GM12873 (cell line): ENCODE data around the gene LONP2.

ENCODE experiments used
- TF ChIP-seq, protein P1 (sequence below): IDR thresholded peaks from 2 replicates; pipeline ENCODE4 v1.5.1; 2012; ENCODE audit warnings: low read depth, mild to moderate bottlenecking, moderate library complexity, low read length, control low read depth; ENCODE audit not compliant: insufficient read depth; ENCODE audit errors: missing control alignments

The LONP2 gene

DNA sequence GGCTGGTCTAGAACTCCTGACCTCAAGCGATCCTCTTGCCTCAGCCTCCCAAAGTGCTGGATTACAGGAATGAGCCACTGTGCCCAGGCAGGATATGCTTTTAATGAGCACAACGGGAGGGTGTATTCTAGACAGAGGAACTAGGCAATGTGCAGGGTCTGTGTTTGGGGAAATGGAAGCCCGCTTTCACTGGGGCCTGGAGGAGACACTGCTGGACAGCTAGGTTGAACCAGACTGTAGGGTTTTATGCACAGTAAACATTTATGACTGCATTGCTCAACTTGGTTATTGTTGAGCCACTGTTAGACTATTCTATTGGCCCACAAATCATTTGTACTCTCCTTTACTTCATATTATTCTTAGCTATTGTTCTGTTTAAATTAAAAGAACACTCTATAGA is 151.3 kb downstream of the LONP2 start:
- TF ChIP-seq, protein P1, sequence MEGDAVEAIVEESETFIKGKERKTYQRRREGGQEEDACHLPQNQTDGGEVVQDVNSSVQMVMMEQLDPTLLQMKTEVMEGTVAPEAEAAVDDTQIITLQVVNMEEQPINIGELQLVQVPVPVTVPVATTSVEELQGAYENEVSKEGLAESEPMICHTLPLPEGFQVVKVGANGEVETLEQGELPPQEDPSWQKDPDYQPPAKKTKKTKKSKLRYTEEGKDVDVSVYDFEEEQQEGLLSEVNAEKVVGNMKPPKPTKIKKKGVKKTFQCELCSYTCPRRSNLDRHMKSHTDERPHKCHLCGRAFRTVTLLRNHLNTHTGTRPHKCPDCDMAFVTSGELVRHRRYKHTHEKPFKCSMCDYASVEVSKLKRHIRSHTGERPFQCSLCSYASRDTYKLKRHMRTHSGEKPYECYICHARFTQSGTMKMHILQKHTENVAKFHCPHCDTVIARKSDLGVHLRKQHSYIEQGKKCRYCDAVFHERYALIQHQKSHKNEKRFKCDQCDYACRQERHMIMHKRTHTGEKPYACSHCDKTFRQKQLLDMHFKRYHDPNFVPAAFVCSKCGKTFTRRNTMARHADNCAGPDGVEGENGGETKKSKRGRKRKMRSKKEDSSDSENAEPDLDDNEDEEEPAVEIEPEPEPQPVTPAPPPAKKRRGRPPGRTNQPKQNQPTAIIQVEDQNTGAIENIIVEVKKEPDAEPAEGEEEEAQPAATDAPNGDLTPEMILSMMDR = no peak

DNA sequence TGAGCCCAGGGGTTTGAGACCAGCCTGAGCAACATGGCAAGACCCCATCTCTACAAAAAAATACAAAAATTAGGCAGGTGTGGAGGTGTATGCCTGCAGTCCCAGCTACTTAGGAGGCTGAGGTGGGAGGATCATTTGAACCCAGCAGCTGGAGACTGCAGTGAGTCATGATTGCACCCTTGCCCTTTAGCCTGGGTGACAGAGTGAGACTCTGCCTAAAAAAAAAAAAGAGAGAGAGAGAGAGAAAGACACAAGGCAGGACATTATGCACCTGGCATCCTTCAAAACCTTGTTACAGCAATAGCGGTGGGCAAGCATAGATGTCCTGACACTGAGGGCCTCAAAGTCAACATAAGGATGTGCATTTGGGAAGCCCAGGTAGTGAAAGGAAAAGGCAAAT is 161.1 kb downstream of the LONP2 start:
- TF ChIP-seq, protein P1 = no peak

- TF ChIP-seq, protein P1 = no peak
Measured at GRCh38 chr16:48405907-48406306, 161.8 kb downstream of the LONP2 start.
